ENCODE measurements around the gene DNAI2.

The DNAI2 gene, protein sequence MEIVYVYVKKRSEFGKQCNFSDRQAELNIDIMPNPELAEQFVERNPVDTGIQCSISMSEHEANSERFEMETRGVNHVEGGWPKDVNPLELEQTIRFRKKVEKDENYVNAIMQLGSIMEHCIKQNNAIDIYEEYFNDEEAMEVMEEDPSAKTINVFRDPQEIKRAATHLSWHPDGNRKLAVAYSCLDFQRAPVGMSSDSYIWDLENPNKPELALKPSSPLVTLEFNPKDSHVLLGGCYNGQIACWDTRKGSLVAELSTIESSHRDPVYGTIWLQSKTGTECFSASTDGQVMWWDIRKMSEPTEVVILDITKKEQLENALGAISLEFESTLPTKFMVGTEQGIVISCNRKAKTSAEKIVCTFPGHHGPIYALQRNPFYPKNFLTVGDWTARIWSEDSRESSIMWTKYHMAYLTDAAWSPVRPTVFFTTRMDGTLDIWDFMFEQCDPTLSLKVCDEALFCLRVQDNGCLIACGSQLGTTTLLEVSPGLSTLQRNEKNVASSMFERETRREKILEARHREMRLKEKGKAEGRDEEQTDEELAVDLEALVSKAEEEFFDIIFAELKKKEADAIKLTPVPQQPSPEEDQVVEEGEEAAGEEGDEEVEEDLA

DNA sequence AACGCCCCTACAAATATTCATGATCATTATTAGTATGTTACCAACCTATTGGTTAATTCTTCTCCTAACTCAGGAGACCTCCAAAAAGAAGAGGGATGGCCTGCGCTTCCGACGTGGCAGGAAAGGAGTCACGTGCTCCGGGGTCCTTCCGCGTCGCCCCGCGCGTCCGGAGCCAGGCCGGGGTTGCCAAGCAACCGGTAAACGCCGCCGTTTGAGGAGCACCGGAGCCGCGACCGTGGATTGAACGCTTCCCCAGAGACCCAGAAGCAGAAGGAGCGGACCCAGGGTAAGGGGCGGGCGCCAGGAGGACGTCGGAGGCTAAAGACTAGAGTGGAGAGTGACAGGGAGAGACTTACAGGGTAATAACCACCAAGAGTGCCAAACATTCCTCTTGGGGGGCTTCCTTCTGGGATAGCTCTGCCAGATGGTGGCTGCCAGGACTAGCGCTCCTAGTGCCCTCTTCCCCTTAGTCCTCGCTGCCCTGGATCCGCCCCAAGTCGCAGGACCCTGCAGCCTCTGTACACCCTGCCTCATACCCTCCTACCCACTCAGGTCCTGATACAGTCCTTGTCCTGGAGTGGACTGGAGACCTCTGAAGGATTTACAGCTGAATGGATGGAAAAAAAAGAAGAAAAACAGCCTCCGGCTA lies at the start of gene DNAI2:
TSS of gene DNAI2 (plus strand) at position 175 of the 649 bp plus-strand sequence. CDS start 7,584 bp downstream, outside the sequence.
- no peak for DNase-seq (ENCODE audit: low read depth in 2 of 3, low spot score in 1 of 3)

DNA sequence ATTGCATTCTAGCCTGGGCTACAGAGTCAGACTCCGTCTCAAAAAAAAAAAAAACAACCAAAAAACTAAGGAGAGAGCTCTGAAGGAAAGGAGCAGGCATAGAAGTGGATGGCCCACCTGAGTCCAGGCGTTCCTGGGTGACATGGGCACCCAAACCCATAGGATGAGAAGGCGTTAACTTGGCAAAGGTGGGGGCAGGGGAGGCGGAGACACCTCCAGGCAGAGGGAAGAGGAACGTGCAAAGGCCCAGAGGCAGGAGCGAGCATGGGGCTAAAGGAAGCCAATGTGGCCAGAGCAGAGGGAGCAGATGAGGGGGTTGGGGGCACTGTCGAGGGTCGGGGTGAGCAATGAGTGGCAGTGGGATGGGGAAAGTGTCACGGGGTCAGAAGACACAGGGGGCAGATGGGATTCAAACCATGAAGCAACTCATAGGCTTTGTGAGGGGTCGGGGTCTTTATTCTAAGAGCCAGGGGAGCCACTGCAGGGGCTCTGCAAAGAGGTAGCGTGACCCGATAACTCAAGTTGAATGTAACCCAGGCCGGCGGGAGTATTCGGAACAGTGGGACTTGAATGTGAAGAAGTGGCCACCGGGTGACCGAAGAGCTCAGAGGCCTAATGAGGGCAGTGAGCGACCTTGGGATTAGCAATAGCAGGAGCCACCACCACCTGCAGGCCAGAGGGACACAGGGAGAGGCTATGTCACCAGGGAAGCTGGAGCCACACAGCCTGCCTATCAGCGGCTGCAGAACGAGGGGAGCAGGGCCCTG lies 48.9 kb upstream of the DNAI2 start:
- no peak for DNase-seq (ENCODE audit: low read depth in 2 of 3, low spot score in 1 of 3)

DNA sequence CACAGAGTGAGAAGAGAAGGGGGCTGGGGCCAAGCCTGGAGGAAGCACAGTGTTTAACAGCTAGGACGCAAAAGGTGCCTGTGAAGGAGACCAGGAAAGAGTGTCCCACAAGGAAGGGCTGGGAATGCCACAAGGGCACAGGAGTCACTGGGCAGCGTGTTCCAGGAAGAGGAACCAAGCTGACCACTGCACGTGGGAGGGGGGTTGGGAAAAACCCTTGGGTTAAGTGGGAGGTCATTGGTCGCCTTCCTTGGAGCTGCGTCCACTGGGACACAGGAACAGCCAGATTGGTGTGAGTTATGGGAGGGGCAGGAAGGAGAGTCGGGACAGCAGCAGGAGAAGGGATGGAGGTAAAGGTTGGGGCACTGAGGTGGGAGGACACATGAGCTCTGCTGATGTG lies 47.8 kb upstream of the DNAI2 start:
- DNase-seq (ENCODE audit: low read depth in 2 of 3, low spot score in 1 of 3), result no peak

DNA sequence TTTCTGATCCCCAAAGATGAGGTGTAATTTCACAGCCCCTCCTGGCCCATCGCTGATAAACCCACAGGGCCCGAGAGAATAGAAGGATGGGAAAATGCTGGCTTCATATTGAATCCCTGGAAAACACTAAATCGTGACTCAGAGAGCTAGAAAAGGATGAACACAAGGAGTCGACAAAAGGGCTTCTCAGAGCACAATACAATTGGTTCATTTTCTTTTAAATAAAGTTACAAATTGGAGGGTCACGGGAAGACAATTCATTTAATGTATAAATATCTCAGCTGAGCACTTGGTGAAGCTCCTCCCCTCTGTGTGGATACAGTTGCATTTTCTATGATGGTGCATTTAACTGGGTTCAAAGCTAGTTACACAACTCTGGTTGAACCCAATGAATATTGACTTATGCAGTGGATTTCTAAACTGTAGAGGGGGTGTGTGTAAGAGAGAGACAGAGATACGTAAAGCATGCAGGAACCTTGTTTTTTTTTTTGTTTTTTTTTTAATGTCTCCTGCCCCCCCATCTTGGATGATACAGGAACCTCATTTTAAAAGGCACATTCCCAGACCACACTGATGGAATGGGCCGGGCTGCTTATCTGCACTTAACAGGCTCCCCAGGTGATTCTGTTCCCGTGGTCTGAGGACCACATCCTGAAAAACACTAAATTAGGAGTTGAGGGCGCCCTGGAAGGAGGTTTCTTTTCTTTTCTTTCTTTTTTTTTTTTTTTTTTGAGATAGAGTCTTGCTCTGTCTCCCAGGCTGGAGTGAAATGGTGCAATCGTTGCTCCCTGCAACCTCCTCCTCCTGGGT lies 46.6 kb upstream of the DNAI2 start:
- no peak for DNase-seq (ENCODE audit: low read depth in 2 of 3, low spot score in 1 of 3)

DNA sequence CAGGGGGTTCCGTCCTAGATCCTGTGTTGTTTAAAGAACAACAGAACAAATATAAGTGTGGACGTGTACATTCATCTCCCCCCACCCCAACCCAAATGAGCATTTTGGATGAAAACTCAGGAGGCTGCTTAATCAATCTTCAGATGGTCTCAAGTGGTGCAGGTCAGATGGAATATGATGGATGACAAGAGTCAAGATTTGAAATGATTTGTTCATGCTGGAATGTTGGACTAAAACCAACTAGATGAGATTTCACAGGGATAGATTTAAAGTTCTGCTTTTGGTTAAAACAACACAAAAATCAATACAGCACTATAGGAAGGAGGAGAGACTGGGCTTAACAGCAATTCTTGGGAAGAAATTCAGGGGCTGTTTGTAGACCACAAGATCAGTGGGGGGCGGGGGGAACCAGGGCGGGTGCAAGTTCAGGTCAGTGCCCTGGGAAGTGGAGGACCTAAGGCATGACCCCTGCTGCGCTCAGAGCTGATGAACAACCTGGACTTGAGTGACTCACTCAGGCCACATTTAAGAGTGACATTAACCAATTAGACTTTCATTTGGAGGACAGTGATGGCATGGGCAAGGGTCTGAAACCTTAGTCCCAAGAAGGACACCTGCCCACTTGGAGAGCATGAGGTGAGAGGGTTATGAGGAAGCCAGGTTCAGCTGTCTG lies 45.6 kb upstream of the DNAI2 start:
- no peak for DNase-seq (ENCODE audit: low read depth in 2 of 3, low spot score in 1 of 3)

DNA sequence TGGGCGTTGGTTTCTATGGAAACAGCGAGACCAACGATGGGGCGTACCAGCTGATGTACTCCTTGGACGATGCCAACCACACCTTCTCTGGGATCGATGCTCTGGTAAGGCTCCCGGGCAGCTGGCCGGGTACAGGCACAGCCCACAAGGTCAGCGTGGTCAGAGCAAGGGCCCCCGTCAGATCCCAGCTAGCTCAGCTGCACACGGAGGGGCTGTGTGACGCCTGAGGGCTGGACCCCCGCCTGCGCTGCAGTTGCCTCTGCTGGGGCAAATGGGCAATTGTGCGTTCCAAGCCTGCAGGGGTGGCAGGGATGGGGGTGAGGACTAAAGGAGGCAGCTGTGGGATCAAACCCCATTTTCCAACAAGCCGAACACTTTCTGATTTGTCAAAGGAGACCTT lies 43.1 kb upstream of the DNAI2 start:
- no peak for DNase-seq (ENCODE audit: low read depth in 2 of 3, low spot score in 1 of 3)

DNA sequence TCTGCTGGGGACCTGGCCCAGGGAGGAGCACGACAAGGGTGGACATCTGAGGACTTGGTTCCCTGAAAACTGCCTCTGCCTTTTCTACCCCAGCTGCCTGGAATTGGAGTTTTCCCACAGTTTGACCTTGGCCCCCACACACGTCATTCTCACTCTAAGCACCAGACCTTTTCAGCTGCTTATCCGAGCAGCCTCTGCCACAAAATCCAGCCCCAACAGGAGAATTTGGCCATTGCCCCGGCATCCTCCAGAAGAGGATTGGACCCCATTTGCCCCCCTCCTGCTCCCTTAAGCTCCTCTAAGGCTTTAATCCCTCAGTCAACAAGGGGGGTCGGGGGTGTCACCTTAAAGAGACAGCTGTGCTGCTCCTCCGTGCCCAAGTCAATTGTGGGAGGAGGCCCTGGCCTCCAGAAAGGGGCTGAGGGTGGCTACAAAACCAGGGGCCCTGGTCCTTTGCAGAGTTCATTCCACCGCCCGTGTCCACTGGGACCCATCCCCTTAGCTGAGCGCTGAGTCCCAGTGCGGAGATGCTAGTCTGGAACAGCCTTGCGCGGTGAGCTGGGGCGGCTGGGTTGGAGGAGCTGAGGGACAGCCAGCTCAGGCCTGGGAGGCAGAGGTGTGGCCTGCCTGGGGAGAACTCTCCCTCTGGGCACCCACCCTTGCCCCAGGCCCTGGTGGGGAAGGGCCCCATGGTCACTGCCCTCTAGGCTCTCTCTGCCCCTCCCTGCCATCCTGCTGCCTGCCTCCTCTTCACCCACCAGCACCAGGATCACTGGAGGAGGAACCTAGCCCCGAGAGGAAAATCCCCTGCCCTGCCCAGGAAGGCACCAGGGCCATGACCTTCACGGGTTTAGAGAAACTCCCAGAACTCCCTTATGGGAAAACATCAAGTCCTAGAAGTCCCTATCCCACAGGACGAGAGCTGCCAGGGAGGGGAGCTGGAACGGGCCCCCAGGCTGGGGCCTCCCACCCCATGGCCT lies 41.8 kb upstream of the DNAI2 start:
- DNase-seq (ENCODE audit: low read depth in 2 of 3, low spot score in 1 of 3), result no peak

DNA sequence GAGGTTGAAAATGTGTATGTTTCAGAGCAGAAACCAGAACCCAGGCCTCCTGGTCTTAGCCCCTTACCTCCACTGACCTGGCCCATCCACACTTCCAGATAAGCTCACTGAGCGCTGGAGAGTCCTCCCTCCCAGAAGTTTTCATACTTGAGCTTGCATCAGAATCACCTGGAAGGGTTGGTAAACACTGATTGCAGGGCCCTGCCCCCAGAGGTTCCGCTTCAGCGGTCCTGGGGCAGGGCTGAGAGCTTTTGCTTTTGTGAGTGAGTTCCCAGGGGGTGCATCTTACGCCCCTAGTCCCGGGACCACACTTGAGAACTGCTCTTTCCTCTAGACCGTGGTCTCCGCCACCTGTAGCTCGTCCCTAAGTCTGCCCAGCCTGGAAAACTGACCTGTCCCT lies 40.1 kb upstream of the DNAI2 start:
- DNase-seq (ENCODE audit: low read depth in 2 of 3, low spot score in 1 of 3), result no peak

DNA sequence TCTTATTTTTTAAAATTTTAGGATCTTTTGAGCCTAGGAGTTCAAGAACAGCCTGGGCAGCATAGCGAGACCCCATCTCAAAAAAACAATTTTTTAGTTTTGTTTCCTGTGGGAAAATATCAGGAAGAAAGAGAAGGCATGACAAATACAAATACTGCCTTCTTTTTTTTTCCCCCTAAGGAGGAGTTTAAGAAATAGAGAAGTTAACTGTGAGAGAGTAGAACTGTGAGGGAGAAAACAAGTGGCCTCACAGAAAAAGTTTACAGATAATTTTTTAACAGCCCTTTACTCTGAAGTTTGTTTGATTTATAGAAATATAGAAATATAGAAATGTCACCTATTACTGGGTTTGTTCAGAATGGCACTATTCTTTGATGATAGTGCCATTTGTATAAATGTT lies 39.5 kb upstream of the DNAI2 start:
- DNase-seq (ENCODE audit: low read depth in 2 of 3, low spot score in 1 of 3), result no peak

DNA sequence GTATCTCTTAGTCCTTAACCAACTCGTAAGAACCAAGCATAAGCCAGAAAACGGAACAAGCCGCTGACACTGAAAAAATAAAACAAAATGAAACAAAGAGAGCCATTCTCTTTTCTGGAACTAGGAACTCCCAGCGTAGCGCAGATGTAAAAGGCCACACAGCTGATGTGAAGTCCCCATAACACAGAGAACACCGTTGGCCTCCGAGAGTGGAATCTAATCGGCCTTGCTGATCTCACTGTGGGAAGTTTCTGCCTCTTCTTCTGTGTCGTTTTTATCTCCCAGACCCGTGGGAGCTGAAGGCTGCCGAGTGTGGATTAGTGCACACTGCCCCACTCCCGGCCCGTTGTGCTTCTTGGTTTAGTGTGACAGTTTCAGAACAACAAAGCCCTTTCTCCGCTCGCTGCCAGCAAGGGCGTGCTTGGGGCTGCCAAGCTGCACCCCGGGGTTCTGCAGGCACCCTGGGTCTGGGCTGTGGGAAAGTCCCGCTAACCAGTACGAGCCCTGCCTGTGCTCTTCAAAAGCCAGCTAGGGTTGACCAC lies 38.9 kb upstream of the DNAI2 start:
- DNase-seq (ENCODE audit: low read depth in 2 of 3, low spot score in 1 of 3), result no peak

DNA sequence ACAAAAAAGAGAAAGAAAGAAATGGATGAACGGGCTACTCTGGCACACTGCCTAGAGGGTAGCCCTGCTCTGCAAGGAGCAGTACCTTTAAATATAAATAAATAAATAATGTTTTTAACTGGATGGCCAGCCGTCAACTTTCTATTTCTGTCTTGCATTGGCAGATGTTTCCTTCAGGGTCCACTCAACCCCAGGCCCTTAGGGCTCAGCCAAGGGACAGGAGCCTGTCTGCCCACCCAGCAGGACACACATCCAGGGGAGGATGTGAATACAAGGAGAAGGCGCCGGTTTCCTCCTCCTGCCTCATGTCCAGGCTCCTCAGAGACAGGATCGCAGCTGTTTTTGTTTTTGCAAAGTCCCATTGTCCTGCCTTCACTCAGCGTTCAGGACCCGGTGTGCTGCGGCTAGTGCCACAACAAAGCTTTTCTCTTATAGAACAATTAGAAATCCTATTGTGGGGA lies 38.1 kb upstream of the DNAI2 start:
- DNase-seq (ENCODE audit: low read depth in 2 of 3, low spot score in 1 of 3), result no peak

DNA sequence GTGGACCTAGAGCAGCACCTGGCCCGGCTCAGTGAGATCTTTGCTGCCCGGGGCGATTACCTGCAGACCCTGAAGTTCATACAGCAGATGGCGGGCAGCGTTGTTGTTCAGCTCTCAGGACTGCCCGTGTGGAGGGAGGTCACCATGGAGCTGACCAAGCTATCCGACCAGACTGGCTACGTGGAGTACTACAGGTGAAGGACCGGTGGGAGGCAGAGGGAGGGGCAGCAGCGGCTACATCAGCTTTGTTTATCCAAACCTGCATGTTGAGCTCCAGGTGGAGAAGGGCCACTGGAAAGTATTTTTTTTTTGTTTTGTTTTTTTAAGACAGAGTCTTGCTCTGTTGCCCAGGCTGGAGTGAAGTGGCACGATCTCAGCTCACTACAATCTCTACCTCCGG lies 36.7 kb upstream of the DNAI2 start:
- DNase-seq (ENCODE audit: low read depth in 2 of 3, low spot score in 1 of 3), result no peak

DNA sequence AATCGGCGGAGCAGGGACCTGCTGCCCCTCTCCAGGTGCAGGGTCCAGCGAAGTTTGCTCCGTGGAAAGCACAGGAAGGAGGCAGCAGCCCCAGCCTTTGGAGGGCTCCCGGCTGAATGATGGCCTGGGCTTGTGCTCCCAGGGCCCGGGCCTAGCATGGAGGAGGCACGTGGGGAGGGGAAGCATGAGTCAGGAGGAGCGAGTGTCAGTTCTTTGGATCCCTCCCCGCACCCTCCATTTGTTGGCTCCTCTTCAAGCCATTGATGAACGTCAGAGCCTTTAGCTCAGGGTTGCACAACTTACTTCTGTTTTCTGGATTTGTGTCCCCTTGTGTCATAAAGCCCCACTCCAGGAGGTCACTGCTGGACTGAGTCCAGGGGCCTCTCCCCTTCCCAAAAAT lies 34.9 kb upstream of the DNAI2 start:
- DNase-seq (ENCODE audit: low read depth in 2 of 3, low spot score in 1 of 3), result no peak

DNA sequence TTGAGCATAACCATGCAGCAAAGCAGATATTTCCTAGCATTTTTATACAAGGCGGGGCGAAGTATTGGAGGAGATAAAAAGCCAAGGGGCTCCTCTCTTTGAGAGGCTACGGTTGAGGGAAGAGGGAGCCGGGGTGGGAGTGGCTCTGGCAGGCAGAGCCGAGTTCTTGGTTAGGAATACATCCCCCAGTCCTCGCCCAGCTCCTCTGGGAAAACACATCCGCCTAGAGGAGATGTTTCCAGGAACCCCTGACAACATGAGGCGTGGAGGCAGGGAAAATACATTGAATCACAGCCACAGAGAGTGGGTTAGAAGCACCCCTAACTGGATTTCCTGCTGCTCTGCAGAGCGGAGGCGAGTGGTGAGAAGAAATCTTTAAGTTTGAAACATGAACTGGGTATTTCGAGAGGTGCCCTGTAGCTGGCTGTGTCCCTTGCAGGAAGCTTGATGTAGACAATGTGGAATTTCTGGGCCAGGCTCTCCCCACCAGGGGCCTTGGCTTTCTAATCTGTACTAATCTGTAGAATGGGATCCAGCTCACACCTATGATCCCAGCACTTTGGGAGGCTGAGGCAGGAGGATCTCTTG lies 33.3 kb upstream of the DNAI2 start:
- DNase-seq (ENCODE audit: low read depth in 2 of 3, low spot score in 1 of 3), result no peak

DNA sequence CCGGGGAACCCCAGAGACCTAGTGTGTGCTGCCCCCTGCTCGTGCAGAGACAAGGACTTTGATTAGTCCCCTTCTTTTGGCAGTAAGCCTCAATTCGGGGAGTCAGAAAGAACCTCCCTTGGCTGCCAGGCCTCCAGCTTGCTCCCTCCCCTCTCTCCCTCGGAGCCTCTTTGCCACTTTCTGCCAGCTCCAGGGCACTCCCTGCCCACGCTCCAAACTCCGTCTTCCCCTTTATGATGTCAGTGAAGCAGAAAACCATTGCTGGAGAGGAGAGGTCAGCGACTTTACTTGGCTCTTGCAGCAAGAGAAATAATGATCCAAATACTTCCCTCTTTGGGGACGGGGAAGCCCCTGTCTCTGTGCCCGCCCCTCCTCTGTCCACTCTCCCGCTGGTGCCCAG lies 32.6 kb upstream of the DNAI2 start:
- no peak for DNase-seq (ENCODE audit: low read depth in 2 of 3, low spot score in 1 of 3)

DNA sequence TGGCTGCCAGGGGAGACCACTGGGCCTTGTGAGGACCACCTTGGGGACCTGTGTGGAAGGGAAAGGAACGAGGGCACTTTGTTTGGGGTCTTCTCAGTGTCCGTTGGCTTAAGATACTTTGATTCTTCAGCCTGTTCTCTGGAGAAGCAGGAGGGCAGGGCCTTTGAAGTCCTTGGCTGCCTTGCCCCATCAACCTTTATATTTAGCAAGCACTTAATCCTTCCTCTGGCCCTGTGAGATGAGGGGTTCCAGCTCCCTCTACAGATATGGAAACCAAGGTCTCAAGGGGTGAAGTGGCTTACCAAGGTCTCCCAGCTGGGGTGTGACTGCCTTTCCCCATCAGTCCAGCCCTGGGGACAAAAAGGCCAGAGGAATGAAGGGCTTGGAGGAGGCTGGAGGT lies 32.2 kb upstream of the DNAI2 start:
- no peak for DNase-seq (ENCODE audit: low read depth in 2 of 3, low spot score in 1 of 3)

DNA sequence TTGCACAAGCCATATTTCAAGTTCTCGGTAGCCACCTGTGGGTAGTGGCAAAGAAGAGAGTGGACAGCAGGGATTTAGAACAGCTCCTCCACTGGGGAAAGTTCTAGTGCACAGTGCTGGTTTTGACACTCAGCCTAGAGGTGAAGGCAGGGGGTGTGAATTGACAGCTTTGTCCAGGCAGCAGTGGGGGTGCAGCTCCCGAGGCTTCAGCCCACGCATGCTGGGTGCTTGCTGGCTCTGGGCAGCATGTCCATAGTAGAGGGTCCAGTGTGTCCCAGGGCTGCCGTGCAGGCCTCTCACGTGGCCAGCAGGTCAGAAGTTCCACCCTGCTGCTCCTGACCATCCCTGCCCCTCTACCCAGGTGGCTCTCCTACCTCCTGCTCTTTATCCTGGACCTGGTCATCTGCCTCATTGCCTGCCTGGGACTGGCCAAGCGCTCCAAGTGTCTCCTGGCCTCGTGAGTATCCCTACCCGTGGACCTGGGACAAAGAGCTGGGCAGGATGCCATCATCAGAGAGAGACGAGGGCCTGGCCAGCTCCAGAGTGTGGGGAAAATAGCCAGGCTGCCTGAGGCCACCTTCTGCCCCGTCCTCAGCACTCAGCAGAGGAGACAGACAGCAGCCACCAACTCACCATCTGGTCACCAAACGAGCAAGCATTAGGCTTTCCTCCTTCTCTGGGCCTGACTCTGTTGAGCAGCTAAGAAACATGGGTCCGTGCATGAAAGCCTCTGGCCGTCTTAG lies 30.9 kb upstream of the DNAI2 start:
- DNase-seq (ENCODE audit: low read depth in 2 of 3, low spot score in 1 of 3), result no peak

DNA sequence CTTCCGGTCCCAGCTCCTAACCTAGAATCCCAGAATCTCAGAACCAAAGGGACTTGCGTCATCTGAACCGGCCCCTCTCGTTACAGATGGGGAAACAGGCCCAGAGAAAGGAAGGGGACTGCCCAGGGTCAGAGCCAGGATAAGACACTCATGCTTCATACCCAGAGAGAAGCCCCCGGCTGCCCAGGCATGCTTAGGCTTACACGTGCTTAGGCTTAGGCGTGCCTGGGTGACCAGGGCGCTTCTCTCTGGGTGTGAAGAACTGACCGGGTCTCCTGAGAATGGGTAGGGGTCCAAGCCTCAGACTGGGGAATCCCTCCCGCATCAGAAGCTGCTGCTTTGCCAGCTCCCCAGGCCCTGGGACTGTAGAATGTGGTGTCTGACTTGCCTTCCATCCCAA lies 29.9 kb upstream of the DNAI2 start:
- no peak for DNase-seq (ENCODE audit: low read depth in 2 of 3, low spot score in 1 of 3)

All from stimulated activated CD4-positive, alpha-beta T cell treated with anti-CD3 and anti-CD28 coated beads, Interleukin-12 subunit alpha, Interleukin-12 subunit beta, amount 100 ng/mL, for 48 hours (primary cell).